IPS-11a (cell line): ENCODE data around the gene SCAMP5.

Source experiments
- H3K4me3 ChIP-seq: one replicate; pipeline ENCODE4 v1.5.1; 2013; ENCODE audit warnings: low read depth, low read length, control low read depth

SCAMP5 gene

DNA sequence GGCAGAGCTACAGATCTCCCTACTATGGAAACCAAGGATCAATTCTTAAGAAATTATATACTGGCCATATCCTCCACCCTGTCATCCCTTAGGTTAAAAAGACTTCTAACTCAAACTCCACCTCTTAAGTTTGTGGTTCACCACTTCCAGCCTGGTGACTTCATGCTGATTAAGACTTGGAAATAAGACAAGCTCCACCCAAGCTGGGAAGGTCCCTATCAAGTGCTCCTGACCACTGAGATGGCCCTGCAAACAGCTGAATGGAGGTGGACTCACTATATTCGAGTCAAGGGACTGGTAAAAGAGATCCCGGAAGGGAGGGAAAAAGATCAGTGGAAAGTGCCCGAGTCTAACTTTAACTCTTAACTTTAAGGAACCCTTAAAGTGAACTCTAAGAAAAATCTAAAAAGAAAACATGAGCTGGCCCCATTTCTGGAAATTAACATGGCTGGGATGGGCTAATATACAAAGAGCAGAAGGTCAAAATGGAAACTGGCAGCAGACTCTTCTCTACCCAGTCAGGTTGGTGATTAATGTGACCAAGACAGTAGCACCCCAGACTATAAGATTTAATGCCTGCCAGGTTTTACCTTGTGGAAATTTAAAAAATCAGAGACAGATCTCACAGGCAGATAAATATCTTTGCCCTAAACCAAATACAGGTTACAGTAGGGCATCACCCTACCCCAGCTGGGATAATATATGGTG is 71.9 kb downstream of the SCAMP5 start:
- no peak overlapping the region for H3K4me3 ChIP-seq

DNA sequence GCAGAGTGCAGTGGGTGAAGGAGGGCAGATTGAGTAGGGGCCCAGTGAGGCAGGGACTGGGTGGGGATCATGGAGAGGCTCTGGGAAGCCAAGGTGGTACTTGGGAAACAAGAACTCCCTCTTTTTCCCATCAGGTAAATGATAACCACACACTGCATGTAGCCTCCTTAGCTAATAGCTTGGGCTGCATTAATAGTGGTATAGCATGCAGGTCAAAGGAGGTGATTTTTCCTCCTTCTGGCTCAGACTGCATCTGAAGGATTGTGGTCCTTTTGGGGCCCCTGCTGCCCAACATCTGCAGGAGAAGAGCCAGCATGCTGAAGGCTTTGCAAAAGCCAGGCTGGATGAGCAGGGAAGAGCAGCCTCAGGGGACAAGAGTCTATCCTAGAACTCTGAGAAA is 73.4 kb downstream of the SCAMP5 start:
- no peak overlapping the region for H3K4me3 ChIP-seq

DNA sequence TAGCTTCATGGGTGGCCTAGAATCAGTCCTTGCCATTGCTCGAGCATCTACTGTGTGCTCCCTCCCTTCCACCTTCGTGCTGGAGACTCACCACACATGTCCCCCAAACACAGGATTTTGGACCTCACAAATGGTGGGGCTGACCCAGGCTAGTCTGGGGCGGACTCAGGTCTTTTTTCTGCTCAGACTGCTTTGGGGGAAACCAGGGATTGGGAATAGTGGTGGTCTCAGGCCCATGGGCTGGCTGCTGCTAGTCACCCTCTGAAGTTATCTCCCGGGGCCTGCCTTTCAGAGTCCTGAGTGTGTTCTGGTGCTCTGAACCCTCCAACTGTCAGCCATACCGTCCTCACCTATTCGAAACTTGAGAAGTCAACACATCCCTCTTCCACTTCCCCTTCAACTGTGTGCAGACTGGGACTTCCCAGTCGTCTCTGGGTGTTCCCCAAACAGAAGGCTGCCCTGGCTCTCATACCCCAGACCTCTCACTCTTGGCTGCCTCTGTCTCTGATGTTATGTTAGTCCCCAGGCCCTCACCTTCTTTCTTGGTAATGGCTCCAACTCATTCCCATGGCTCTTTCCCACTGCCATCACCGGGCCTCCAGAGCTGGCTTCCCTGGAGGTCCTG is 74.0 kb downstream of the SCAMP5 start:
- no peak overlapping the region for H3K4me3 ChIP-seq

DNA sequence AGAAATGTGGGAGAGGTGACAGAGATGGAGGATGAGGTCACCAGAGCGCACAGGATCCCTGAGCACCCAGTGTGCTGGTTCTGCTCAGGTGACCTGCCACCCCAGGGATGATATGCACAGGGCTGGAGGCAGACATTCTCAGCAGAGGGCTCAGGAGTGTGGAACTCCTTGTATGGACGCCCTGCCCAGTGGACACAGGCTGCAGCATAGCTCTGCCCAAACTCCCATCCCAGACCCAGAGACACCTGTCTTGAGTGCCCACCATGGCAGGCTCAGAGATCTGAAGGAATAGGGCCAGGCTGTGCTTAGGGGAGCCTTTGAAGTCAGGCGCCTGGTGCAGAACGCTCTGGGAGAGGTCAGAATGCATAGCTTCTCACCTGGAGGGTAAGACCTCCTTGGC is 75.3 kb downstream of the SCAMP5 start:
- no peak overlapping the region for H3K4me3 ChIP-seq
